ENCODE data around the gene TPRA1.

TPRA1 gene

GRCh38 chr3:127555108-127555507 lies 35.4 kb downstream of the TPRA1 start:
- no peak for DNase-seq

GRCh38 chr3:127552038-127552437 lies 38.5 kb downstream of the TPRA1 start:
- no peak for DNase-seq

GRCh38 chr3:127551178-127551577 lies 39.4 kb downstream of the TPRA1 start:
- no peak for DNase-seq

- DNase-seq = no peak
Measured at GRCh38 chr3:127550468-127551157, 39.9 kb downstream of the TPRA1 start.

- no peak for DNase-seq
Measured at GRCh38 chr3:127549826-127550467, 40.6 kb downstream of the TPRA1 start.

- DNase-seq = peak; percentile 91
Measured at GRCh38 chr3:127547761-127548605, 42.5 kb downstream of the TPRA1 start.

GRCh38 chr3:127546970-127547733 lies 43.4 kb downstream of the TPRA1 start:
- DNase-seq = no peak

- no peak for DNase-seq
Measured at GRCh38 chr3:127546554-127546953, 44.0 kb downstream of the TPRA1 start.

GRCh38 chr3:127545711-127546457 lies 44.6 kb downstream of the TPRA1 start:
- no peak for DNase-seq

- DNase-seq = no peak
Measured at GRCh38 chr3:127545216-127545615, 45.3 kb downstream of the TPRA1 start.

- no peak for DNase-seq
Measured at GRCh38 chr3:127544803-127545201, 45.7 kb downstream of the TPRA1 start.

- peak; percentile 87 for DNase-seq
Measured at GRCh38 chr3:127544192-127544802, 46.2 kb downstream of the TPRA1 start.

GRCh38 chr3:127543441-127543840 lies 47.1 kb downstream of the TPRA1 start:
- DNase-seq = no peak

- DNase-seq = no peak
Measured at GRCh38 chr3:127542441-127542952, 48.0 kb downstream of the TPRA1 start.

- DNase-seq = peak; percentile 27
Measured at GRCh38 chr3:127541320-127541719, 49.2 kb downstream of the TPRA1 start.

GRCh38 chr3:127539366-127540060 lies 51.0 kb downstream of the TPRA1 start:
- peak; percentile 43 for DNase-seq

- peak; percentile 48 for DNase-seq
Measured at GRCh38 chr3:127538569-127538968, 52.0 kb downstream of the TPRA1 start.

GRCh38 chr3:127536830-127537812 lies 53.4 kb downstream of the TPRA1 start:
- DNase-seq = peak; percentile 51
